ENCODE results near the gene TNFRSF19. TPM values are rescaled to one million over a fixed set of nuclear protein-coding genes. Genes with fewer than 3 reads are reported as not detected.

TNFRSF19 gene
- total and polyA plus RNA-seq, 2 of the 8 experiments (the other 6 are each of a cell fraction or from before 2014, with no cell fraction given), result 0.50 to 0.95 TPM

DNA sequence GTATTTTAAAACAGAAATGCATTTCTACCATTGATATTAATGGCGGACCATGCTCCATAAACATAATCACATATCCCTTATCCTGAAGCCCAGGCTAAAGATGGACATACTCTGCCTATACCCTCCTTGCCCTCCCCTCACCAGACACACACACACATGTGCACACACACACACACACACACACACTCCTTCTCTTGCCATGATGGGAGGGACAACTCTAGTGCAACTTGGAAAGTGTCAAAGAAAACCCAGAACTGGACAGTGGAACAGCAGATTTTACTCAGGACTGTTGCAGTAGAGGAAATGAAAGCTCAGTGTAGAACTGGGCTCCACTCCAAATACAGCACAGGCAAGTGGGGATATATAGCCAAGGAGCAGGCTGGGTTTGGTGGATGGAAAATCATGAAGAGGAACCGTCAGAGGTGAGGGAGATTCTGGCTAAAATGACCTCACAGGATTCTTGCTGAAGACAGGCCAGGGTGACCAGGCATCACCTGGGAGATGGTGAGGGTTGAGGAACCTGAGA is 40.8 kb downstream of the TNFRSF19 start (continued):
- TF ChIP-seq SAP30 (IDR thresholded peaks at IDR 0.05; ENCODE audit: insufficient read depth, insufficient replicate concordance, low read length) (no peak), FOSL1 (IDR thresholded peaks at IDR 0.05; ENCODE audit: insufficient read depth, low read depth, low read length) (no peak), MAFK (IDR thresholded peaks at IDR 0.05; ENCODE audit: low read depth, low read length) (no peak)
